Hepatocyte (in vitro differentiated cells): ENCODE data around the gene BCAS4. TPM values are rescaled to one million over a fixed set of nuclear protein-coding genes. Genes with fewer than 3 reads are reported as not detected.

Experiments
- DNase-seq: peaks from one replicate; pipeline ENCODE4 v3.0.0-alpha.2; 2016; ENCODE audit warnings: low spot score
- H2AFZ ChIP-seq: fragments of 200-600 bp; sonication (generic); 2 replicates; pipeline ENCODE4 v1.6.0; 2016; ENCODE audit warnings: antibody characterized with exemption, mild to moderate bottlenecking
- H3K27ac ChIP-seq: fragments of 200-600 bp; sonication (generic); 2 replicates; pipeline ENCODE4 v1.5.1; 2016; ENCODE audit warnings: mild to moderate bottlenecking
- H3K27me3 ChIP-seq: fragments of 200-600 bp; sonication (generic); 2 replicates; pipeline ENCODE4 v1.6.1; 2016
- H3K36me3 ChIP-seq: fragments of 200-600 bp; sonication (generic); replicated peaks from 2 replicates; pipeline ENCODE4 v1.5.1; 2016; ENCODE audit warnings: low read depth; ENCODE audit not compliant: insufficient read depth
- H3K4me1 ChIP-seq: fragments of 200-600 bp; sonication (generic); 2 replicates; pipeline ENCODE4 v1.5.1; 2016; ENCODE audit warnings: mild to moderate bottlenecking, moderate library complexity; ENCODE audit not compliant: insufficient read depth
- H3K4me2 ChIP-seq: fragments of 200-600 bp; sonication (generic); 2 replicates; pipeline ENCODE4 v1.6.0; 2016
- H3K4me3 ChIP-seq: fragments of 200-600 bp; sonication (generic); 2 replicates; pipeline ENCODE4 v1.5.1; 2016; ENCODE audit warnings: mild to moderate bottlenecking
- H3K79me2 ChIP-seq: fragments of 200-600 bp; sonication (generic); 2 replicates; pipeline ENCODE4 v1.6.0; 2017; ENCODE audit warnings: mild to moderate bottlenecking
- H3K9me2 ChIP-seq: fragments of 200-600 bp; sonication (generic); replicated peaks from 2 replicates; pipeline ENCODE4 v1.6.0; 2017; ENCODE audit warnings: mild to moderate bottlenecking; ENCODE audit not compliant: insufficient read depth
- H3K9me3 ChIP-seq: fragments of 200-600 bp; sonication (generic); 2 replicates; pipeline ENCODE4 v1.5.1; 2016; ENCODE audit warnings: low read depth, mild to moderate bottlenecking
- H4K20me1 ChIP-seq: fragments of 200-600 bp; sonication (generic); 2 replicates; pipeline ENCODE4 v1.6.0; 2016; ENCODE audit warnings: mild to moderate bottlenecking; ENCODE audit not compliant: insufficient read depth, poor library complexity, severe bottlenecking
- CTCF ChIP-seq: fragments of 200-600 bp; sonication (generic); IDR thresholded peaks from 2 replicates; pipeline ENCODE4 v1.5.1; 2016; ENCODE audit warnings: antibody characterized with exemption, mild to moderate bottlenecking; ENCODE audit not compliant: poor library complexity
- EZH2 ChIP-seq: fragments of 200-600 bp; sonication (generic); IDR thresholded peaks from 2 replicates; pipeline ENCODE4 v1.6.1; 2016; ENCODE audit warnings: antibody characterized with exemption, mild to moderate bottlenecking, borderline replicate concordance
- EZH2phosphoT487 ChIP-seq: fragments of 200-600 bp; sonication (generic); IDR thresholded peaks from one replicate; pipeline ENCODE4 v1.6.1; 2018; ENCODE audit warnings: antibody characterized with exemption, mild to moderate bottlenecking, low read depth, moderate library complexity; ENCODE audit not compliant: unreplicated experiment, severe bottlenecking
- WGBS: methylation state at CpG from one replicate; pipeline ENCODE4 v1.1.6; 2016; ENCODE audit warnings: low lambda C conversion rate; ENCODE audit errors: missing lambda C conversion rate; 5-methylcytosine and 5-hydroxymethylcytosine counted together
- polyA plus RNA-seq: library from polyadenylated mRNA; unstranded; fragments of >200 nt; fragmentation: Nextera tagmentation; extraction: Ambion mirVana; gene quantifications from 2 replicates; pipeline ENCODE4 v1.2.1, GENCODE V29; 2016
- total RNA-seq: library from RNA; depleted of rRNA; stranded (reverse); fragments of >200 nt; gene quantifications from 2 replicates; pipeline ENCODE4 v1.2.3, GENCODE V29; 2014

Gene BCAS4
- total and polyA plus RNA-seq, 2 experiments from 2014 or later = 5.6 to 21.6 TPM

- WGBS = 85% methylated on average over 5 of the region's 5 CpGs
- Histone ChIP-seq H3K4me1 (peaks cover 3% of the 10 kb centered on the region), H3K4me3 (no peak overlapping the region), H3K79me2 (no peaks in the 10 kb centered on the region), H3K27me3 (no peaks in the 10 kb centered on the region), H3K9me2 (no peaks in the 10 kb centered on the region), H2AFZ (no peak overlapping the region), H3K27ac (no peak overlapping the region), H3K4me2 (no peak overlapping the region), H4K20me1 (no peaks in the 10 kb centered on the region), H3K9me3 (no peaks in the 10 kb centered on the region), H3K36me3 (no peaks in the 10 kb centered on the region)
- TF ChIP-seq EZH2phosphoT487 (no peak), CTCF (no peak), EZH2 (no peak)
- DNase-seq = no peak
These were observed 48.0 kb downstream of the BCAS4 start for GRCh38 chr20:50842821-50843220.

- no peaks in the 10 kb centered on the region for H3K9me3 ChIP-seq
- no peak overlapping the region for H3K4me2 ChIP-seq
- H3K9me2 ChIP-seq = no peaks in the 10 kb centered on the region
- 96% methylated on average over 9 of the region's 9 CpGs for WGBS
- TF ChIP-seq EZH2phosphoT487 (no peak), EZH2 (no peak), CTCF (no peak)
- DNase-seq = no peak
- H3K4me1 ChIP-seq = peaks cover under 1% of the 10 kb centered on the region
- H3K79me2 ChIP-seq = no peaks in the 10 kb centered on the region
- H3K4me3 ChIP-seq = no peak overlapping the region
- no peak overlapping the region for H2AFZ ChIP-seq
- H3K36me3 ChIP-seq = no peaks in the 10 kb centered on the region
- no peak overlapping the region for H3K27ac ChIP-seq
- no peaks in the 10 kb centered on the region for H3K27me3 ChIP-seq
- H4K20me1 ChIP-seq = no peaks in the 10 kb centered on the region
These were observed 48.7 kb downstream of the BCAS4 start for GRCh38 chr20:50843331-50844276.

- Histone ChIP-seq H3K4me2 (no peak overlapping the region), H3K4me1 (peaks cover 5% of the 10 kb centered on the region), H3K27me3 (no peaks in the 10 kb centered on the region), H3K36me3 (no peaks in the 10 kb centered on the region), H3K79me2 (no peaks in the 10 kb centered on the region), H4K20me1 (no peaks in the 10 kb centered on the region), H2AFZ (no peak overlapping the region), H3K27ac (no peak overlapping the region), H3K9me3 (no peaks in the 10 kb centered on the region), H3K9me2 (no peaks in the 10 kb centered on the region), H3K4me3 (no peak overlapping the region)
- WGBS = 91% methylated on average over 9 of the region's 9 CpGs
- TF ChIP-seq EZH2 (no peak), CTCF (no peak), EZH2phosphoT487 (no peak)
- no peak for DNase-seq
These were observed 49.7 kb downstream of the BCAS4 start for GRCh38 chr20:50844430-50845100.
